ENCODE measurements around the gene DNAH6.
"Not testable (repeated sequence)": the region's sequence is repeated elsewhere in the genome, so short reads cannot be mapped to it uniquely, and the experiment has no call there.

Gene DNAH6

GRCh38 chr2:84495539-84496146 lies 20.7 kb upstream of the DNAH6 start:
- TF ChIP-seq CTCF (IDR thresholded peaks at IDR 0.05; ENCODE audit: unreplicated experiment in 3 of 3), result peak; percentile 57 to 75 (median 66)
- no peak overlapping the region for H3K27ac Mint-ChIP-seq
- H3K9me3 Mint-ChIP-seq, result no peaks in the 10 kb centered on the region
- H3K36me3 Mint-ChIP-seq (ENCODE audit: low read depth), result no peaks in the 10 kb centered on the region
- H3K4me1 Mint-ChIP-seq, result no peaks in the 10 kb centered on the region
- no peak overlapping the region for H3K4me3 Mint-ChIP-seq
- peaks cover 3% of the 10 kb centered on the region for H3K27me3 Mint-ChIP-seq (ENCODE audit: low read depth)

GRCh38 chr2:84496386-84496785 lies 19.9 kb upstream of the DNAH6 start:
- Mint-ChIP-seq H3K4me1 (no peaks in the 10 kb centered on the region), H3K4me3 (no peak overlapping the region), H3K36me3 (ENCODE audit: low read depth) (no peaks in the 10 kb centered on the region), H3K27me3 (ENCODE audit: low read depth) (peaks cover 3% of the 10 kb centered on the region), H3K9me3 (no peaks in the 10 kb centered on the region), H3K27ac (no peak overlapping the region)
- no peak for TF ChIP-seq CTCF (IDR thresholded peaks at IDR 0.05; ENCODE audit: unreplicated experiment in 3 of 3)

- H3K4me3 Mint-ChIP-seq, result no peak overlapping the region
- TF ChIP-seq CTCF (IDR thresholded peaks at IDR 0.05; ENCODE audit: unreplicated experiment in 3 of 3), result no peak
- H3K9me3 Mint-ChIP-seq, result no peaks in the 10 kb centered on the region
- no peak overlapping the region for H3K27ac Mint-ChIP-seq
- H3K4me1 Mint-ChIP-seq, result no peaks in the 10 kb centered on the region
- no peaks in the 10 kb centered on the region for H3K36me3 Mint-ChIP-seq (ENCODE audit: low read depth)
- peaks cover 3% of the 10 kb centered on the region for H3K27me3 Mint-ChIP-seq (ENCODE audit: low read depth)
Measured at GRCh38 chr2:84497285-84497684, 19.0 kb upstream of the DNAH6 start.

DNA sequence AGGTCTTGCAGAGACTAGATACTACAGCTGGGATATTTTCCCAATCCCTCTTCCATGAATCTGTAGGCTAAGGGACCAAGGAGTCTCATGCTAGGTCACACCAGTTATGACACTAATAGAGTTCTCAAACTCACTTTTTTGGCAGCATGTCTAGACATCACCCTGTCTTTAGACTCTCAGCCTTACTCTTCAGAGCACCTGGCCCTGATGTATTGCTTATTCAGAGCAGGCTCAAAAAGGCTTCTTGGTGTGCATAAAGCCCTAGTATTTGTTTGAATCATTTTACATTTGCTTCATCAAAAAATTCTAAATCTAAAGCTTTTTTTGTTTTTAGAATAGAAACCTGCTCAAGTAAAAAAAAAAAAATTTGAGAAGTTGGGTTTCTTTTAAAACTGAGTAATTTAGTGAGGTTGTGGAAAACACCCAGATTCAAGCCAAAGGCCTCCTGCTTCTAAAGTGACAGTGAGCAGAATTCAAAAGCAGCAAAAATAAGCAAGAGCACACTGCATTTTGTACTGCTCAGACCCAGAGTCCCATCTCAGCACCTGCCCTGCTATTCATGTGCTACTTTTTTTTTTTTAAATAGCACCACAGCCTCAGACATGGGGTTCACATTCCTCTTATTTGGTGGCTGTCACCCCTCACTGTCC lies 18.0 kb upstream of the DNAH6 start:
- H3K4me1 Mint-ChIP-seq, result no peaks in the 10 kb centered on the region
- H3K4me3 Mint-ChIP-seq, result no peak overlapping the region
- H3K9me3 Mint-ChIP-seq, result no peaks in the 10 kb centered on the region
- no peaks in the 10 kb centered on the region for H3K36me3 Mint-ChIP-seq (ENCODE audit: low read depth)
- no peak overlapping the region for H3K27ac Mint-ChIP-seq
- H3K27me3 Mint-ChIP-seq (ENCODE audit: low read depth), result peaks cover 3% of the 10 kb centered on the region
- no peak for TF ChIP-seq CTCF (IDR thresholded peaks at IDR 0.05; ENCODE audit: unreplicated experiment in 3 of 3)

GRCh38 chr2:84511024-84511423 lies 5.3 kb upstream of the DNAH6 start:
- not testable (repeated sequence) for H3K4me3 Mint-ChIP-seq
- peaks cover 30% of the 10 kb centered on the region for H3K9me3 Mint-ChIP-seq

DNA sequence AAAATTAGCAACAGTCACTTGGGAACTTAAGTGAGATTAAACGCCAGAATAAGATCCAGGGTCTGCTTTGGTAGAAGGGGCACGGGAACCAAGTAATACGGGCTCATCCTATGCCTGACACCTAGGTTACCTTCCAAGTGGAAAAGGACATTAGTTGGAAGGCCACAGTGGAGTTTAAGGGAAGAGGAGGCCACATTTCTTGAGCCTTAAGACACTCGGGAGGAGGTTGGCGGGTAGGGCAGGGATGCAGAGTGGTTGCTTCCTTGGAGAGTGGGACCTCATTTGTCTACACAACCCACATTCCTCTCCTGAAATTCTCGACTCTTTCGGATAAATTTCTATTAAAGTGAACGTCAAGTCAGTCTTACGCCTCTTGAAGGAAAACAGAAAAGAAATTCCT lies 510 bp upstream of the DNAH6 start:
- Mint-ChIP-seq H3K27me3 (ENCODE audit: low read depth) (no peaks in the 10 kb centered on the region), H3K4me1 (no peaks in the 10 kb centered on the region), H3K36me3 (ENCODE audit: low read depth) (no peaks in the 10 kb centered on the region), H3K27ac (no peak overlapping the region), H3K4me3 (peak overlapping the region; percentile 74 to 83 (median 78)), H3K9me3 (peaks cover 13% of the 10 kb centered on the region)
- TF ChIP-seq CTCF (IDR thresholded peaks at IDR 0.05; ENCODE audit: unreplicated experiment in 3 of 3), result no peak

More at GRCh38 chr2:84511024-84511423, 5.3 kb upstream of the DNAH6 start:
- H3K27me3 Mint-ChIP-seq (ENCODE audit: low read depth); H3K4me1 Mint-ChIP-seq; H3K27ac Mint-ChIP-seq; H3K36me3 Mint-ChIP-seq (ENCODE audit: low read depth): not testable (repeated sequence)
